ENCODE data around the gene FBXO24. TPM values are rescaled to one million over a fixed set of nuclear protein-coding genes. Genes with fewer than 3 reads are reported as not detected.
"Not testable (repeated sequence)": the region's sequence is repeated elsewhere in the genome, so short reads cannot be mapped to it uniquely, and the experiment has no call there.

Gene FBXO24
- total RNA-seq, 8 experiments from 2014 or later = 0.25 to 1.9 (median 0.75) TPM

DNA sequence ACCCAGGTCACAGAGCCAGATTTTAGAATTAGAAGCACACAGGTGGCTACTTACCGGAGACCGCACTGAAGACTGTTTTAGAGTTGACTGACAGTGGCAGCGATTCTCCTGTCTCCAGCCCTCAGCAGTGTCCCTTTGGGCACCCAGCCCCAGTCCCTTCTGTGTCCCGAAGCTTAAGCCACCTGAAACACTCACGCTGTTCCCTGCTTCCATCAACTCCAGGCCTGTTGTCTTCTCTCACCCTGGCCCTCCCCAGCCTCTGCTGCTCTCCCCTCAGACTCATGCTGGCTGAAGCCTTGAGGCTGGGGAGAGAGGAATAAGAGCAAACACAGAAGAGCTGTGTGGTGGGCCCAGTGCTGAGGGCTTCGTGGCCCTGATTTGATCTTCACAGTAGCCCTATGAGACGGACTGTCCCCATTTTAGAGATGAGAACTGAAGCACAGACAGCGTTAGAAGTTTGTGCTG, 23.0 kb upstream of the FBXO24 start:
- no peak for ATAC-seq (replicated peaks in 6 of 8)
- Histone ChIP-seq H3K4me3 (no peak overlapping the region), H3K4me1 (replicated peaks in 1 of 2) (peaks cover 23 to 24% of the 10 kb centered on the region in 2 donors), H3K27ac (no peak overlapping the region)
- in situ Hi-C loops (cut with MboI; ENCODE audit: low pct_unique_long_range_greater_than_20kb in 2 of 9, low sequenced_read_pairs in 9 of 9, unreplicated experiment in 9 of 9) = loop anchor here in 4 of 9 experiments (25.0 kb wide), 1 partner anchor 101 kb away; the partner anchor contains the start of gene SPACDR (in 4 of the 4)
- WGBS, 10 experiments = 80 to 100% (median 93%) methylated on average over 1 to 6 of the region's 8 CpGs; no CpG with 5 or more reads in 5 of the 10 experiments

DNA sequence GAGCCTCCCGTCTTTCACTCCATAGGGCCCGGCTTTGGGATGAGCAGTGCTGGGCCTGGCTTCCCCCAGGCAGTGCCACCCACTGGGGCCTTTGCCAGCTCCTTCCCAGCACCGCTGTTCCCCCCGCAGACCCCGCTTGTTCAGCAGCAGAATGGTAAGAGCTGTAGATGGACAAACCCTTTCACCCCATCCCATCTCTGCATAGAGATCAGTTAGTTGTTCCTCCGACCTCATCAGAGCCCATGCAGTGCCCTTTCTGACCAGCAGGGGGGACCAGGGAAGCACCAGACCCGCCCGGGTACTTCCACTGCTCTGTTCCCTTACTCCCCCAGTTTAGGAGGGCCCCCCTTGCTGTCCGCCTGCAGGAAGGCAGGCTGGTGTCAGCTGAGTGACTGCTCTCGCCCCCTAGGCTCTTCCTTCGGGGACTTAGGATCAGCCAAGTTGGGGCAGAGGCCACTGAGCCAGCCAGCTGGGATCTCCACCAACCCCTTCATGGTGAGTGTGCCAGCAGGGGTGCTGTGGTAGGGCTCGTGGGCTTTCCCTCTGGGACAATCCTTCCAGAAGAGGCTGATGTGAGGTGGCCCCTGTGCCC, 22.2 kb upstream of the FBXO24 start:
- in situ Hi-C loops (cut with MboI; ENCODE audit: low pct_unique_long_range_greater_than_20kb in 2 of 9, low sequenced_read_pairs in 9 of 9, unreplicated experiment in 9 of 9) = loop anchor here in 4 of 9 experiments (25.0 kb wide), 1 partner anchor 102 kb away; the partner anchor contains the start of gene SPACDR (in 4 of the 4)
- no peak overlapping the region for H3K27ac ChIP-seq
- H3K4me1 ChIP-seq (replicated peaks in 1 of 2) = peaks cover 30 to 32% of the 10 kb centered on the region in 2 donors
- WGBS, 10 experiments = 0 to 35% (median 22%) methylated on average over 2 to 7 of the region's 12 CpGs; no CpG with 5 or more reads in 4 of the 10 experiments
- peak in 6 of 8 experiments; percentile 20 to 72 (median 44) for ATAC-seq (replicated peaks in 6 of 8)
- no peak overlapping the region for H3K4me3 ChIP-seq

DNA sequence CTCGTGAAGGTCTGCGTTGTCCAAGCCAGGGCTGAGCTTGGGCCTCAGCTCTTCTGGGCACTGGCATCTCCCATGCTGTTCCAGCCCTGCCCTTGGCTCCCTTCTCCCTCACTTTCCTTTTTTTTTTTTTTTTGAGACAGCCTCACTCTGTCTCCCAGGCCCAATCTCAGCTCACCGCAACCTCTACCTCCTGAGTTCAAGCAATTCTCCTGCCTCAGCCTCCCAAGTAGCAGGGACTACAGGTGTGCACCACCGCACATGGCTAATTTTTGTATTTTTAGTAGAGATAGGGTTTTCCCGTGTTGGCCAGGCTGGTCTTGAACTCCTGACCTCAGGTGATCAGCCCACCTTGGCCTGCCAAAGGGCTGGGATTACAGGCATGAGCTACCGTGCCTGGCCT, 21.7 kb upstream of the FBXO24 start:
- not testable (repeated sequence) for ATAC-seq (replicated peaks in 6 of 8); H3K4me3 ChIP-seq; H3K27ac ChIP-seq
- peaks cover 35 to 37% of the 10 kb centered on the region in 2 donors for H3K4me1 ChIP-seq (replicated peaks in 1 of 2)
- WGBS, 10 experiments = 0 to 100% (median 89%) methylated on average over 1 to 4 of the region's 6 CpGs; no CpG with 5 or more reads in 2 of the 10 experiments
- in situ Hi-C loops (cut with MboI; ENCODE audit: low pct_unique_long_range_greater_than_20kb in 2 of 9, low sequenced_read_pairs in 9 of 9, unreplicated experiment in 9 of 9) = loop anchor here in 4 of 9 experiments (25.0 kb wide), 1 partner anchor 102 kb away; the partner anchor contains the start of gene SPACDR (in 4 of the 4)

DNA sequence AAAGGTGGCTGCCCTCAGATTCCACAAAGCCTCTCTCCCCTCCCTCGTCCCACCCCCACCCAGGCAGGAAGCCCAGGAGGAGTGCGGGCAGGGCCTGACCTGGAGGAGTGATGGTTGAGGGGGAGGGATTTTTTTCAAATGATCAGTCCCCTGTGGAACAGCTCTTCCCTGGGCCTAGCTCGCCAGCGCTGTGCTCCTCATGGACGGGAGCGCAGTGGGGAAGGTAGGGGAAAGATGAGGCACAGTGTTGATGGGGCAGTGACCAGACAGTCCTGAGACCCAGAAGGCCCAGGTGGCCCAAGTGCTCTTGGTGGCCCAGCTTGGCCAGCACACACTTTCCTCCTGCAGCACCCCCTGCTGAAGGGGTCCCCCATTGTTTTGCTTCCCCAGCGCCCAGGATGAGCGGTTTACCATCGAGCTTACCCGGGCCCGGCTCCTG, 21.0 kb upstream of the FBXO24 start:
- Histone ChIP-seq H3K27ac (no peak overlapping the region), H3K4me1 (replicated peaks in 1 of 2) (peaks cover 39 to 41% of the 10 kb centered on the region in 2 donors), H3K4me3 (no peak overlapping the region)
- ATAC-seq (replicated peaks in 6 of 8) = no peak
- in situ Hi-C loops (cut with MboI; ENCODE audit: low pct_unique_long_range_greater_than_20kb in 2 of 9, low sequenced_read_pairs in 9 of 9, unreplicated experiment in 9 of 9) = loop anchor here in 4 of 9 experiments (25.0 kb wide), 1 partner anchor 103 kb away; the partner anchor contains the start of gene SPACDR (in 4 of the 4)
- WGBS, 10 experiments = 80 to 100% (median 92%) methylated on average over 1 to 8 of the region's 11 CpGs; no CpG with 5 or more reads in 6 of the 10 experiments

DNA sequence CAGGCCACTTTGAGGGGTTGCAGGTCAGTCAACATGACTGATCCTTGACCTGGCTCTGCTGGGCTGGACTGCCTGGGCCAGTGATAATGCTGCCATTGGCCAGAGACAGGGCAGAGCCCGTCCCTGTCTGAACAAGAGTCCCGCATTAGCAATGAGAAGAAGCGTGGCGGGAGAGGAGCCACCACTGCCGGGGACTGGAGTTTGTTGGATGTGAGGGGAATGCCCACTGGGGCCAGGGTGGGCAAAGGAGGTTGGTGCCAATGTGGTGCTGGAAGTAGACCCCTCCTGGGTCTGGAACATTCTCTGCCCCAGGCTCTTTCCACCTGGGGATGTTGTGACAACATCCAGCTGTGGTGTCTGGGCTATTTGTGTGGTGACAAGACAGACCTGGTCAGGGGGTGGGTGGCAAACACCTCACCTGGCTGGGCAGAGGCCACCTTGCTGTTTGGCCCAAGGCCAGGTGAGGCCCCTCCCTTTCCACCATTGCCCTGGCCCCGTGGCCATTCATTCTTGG, 20.1 kb upstream of the FBXO24 start:
- in situ Hi-C loops (cut with MboI; ENCODE audit: low pct_unique_long_range_greater_than_20kb in 2 of 9, low sequenced_read_pairs in 9 of 9, unreplicated experiment in 9 of 9) = loop anchor here in 4 of 9 experiments (25.0 kb wide), 1 partner anchor 104 kb away; the partner anchor contains the start of gene SPACDR (in 4 of the 4)
- WGBS, 10 experiments = 40 to 100% (median 80%) methylated on average over 1 to 2 of the region's 6 CpGs; no CpG with 5 or more reads in 7 of the 10 experiments
- ATAC-seq (replicated peaks in 6 of 8) = no peak
- Histone ChIP-seq H3K4me1 (replicated peaks in 1 of 2) (peaks cover 45 to 46% of the 10 kb centered on the region in 2 donors), H3K27ac (no peak overlapping the region), H3K4me3 (no peak overlapping the region)

DNA sequence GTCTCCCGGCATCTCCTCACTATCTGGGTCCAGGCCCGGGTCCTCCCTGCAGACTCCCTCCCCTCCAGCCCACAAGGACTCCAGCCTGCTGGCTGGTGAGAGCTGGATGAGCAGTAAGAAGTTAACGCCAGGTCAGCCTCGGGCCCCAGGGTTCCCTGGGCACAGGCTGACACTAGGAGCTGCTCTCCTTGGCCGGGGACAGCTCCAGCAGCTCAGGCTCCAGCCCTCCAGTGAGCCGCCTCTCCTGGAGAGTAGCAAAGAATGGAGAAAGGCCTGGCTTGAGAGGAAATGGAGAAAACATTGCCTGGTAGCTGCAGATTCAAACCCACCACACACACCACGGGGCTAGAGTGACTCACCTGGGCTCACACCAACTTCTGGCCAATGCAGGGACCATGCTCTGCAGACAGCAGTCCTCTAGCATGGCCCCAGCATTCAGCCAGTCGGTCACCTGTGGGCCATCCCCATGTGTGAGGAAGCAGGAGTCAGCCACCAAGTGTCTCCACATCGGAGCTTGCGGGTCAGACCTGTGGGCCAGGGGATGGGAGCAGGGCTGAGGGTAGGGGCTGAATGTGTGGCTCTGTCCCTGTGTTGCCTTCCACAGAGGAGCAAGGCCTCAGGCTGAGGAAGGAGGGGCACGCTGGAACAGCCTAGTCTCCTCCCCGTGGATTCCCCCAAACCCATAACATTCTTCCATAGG, 18.9 kb upstream of the FBXO24 start:
- no peak overlapping the region for H3K4me3 ChIP-seq
- WGBS, 10 experiments = 60 to 100% (median 69%) methylated on average over 1 to 6 of the region's 12 CpGs; no CpG with 5 or more reads in 5 of the 10 experiments
- ATAC-seq (replicated peaks in 6 of 8) = peak in 2 of 8 experiments; percentile 1 to 3
- H3K4me1 ChIP-seq (replicated peaks in 1 of 2) = peaks cover 56 to 58% of the 10 kb centered on the region in 2 donors
- in situ Hi-C loops (cut with MboI; ENCODE audit: low pct_unique_long_range_greater_than_20kb in 2 of 9, low sequenced_read_pairs in 9 of 9, unreplicated experiment in 9 of 9) = loop anchor here in 4 of 9 experiments (25.0 kb wide), 1 partner anchor 105 kb away; the partner anchor contains the start of gene SPACDR (in 4 of the 4)
- H3K27ac ChIP-seq = peak overlapping the region; percentile 30 to 68

DNA sequence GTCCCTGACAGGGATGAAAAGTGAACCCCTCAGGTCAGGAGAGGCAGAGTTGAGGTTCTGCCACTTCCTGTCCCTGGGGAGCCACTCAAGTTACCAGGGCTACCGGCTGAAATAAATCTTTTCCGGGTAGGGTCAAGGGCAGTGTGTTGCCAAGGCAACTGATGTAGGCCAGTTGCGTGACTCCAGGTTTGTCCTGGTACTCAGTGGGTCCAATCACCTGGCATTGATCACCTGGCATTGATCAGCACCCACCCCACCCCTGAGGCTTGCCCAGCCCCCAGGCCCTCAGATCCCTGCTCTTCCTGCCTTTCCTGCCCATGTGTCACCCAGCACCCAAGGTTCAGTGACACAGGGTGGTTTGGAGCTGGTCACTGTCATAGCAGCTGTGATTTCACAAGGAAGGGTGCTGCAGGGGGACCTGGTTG, 18.4 kb upstream of the FBXO24 start:
- in situ Hi-C loops (cut with MboI; ENCODE audit: low pct_unique_long_range_greater_than_20kb in 2 of 9, low sequenced_read_pairs in 9 of 9, unreplicated experiment in 9 of 9) = loop anchor here in 4 of 9 experiments (25.0 kb wide), 1 partner anchor 105 kb away; the partner anchor contains the start of gene SPACDR (in 4 of the 4)
- H3K4me1 ChIP-seq (replicated peaks in 1 of 2) = peaks cover 62% of the 10 kb centered on the region in 2 donors

DNA sequence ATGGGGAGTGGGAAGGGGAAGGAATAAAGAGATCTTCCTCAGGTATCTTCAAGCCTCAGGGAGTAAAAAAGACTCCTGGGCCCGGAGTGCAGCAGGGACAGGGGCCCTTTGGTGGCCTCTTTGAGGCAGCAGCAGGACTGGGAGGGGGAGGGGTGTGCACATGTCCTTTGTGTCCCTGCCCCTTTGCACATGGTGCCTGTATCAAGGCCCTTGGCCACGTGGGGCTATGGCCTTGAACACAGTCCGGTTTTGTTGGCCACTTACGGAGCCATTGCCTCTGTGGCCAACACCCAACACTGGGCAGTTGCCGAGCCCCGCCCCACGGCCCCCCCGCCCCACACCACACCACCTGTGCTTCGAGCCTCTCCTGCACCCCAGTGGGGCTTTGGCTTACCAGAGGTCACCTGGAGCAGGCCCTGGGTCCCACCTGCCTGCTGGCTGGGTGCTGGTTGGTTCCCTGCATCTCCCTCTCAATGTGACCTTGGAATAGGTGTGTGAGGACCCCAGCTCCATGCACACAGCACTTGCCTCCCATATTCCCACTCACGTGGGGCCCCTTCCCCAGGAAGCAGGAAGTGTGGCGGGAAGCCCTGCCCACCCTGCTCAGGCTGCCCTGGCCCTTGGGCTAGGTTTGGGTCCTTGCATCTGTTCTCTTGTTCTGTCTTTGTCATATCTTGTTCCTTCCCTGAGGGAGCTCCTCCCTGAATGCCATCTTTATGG, 17.8 kb upstream of the FBXO24 start:
- peak overlapping the region; percentile 30 to 68 for H3K27ac ChIP-seq
- peak in 1 of 8 experiments; percentile 4 for ATAC-seq (replicated peaks in 6 of 8)
- H3K4me3 ChIP-seq = no peak overlapping the region
- WGBS, 10 experiments = 20 to 93% (median 80%) methylated on average over 1 to 3 of the region's 11 CpGs; no CpG with 5 or more reads in 7 of the 10 experiments
- in situ Hi-C loops (cut with MboI; ENCODE audit: low pct_unique_long_range_greater_than_20kb in 2 of 9, low sequenced_read_pairs in 9 of 9, unreplicated experiment in 9 of 9) = loop anchor here in 4 of 9 experiments (25.0 kb wide), 1 partner anchor 106 kb away; the partner anchor contains the start of gene SPACDR (in 4 of the 4)
- H3K4me1 ChIP-seq (replicated peaks in 1 of 2) = peaks cover 62 to 64% of the 10 kb centered on the region in 2 donors

More for the DNA sequence above, 18.4 kb upstream of the FBXO24 start:
- Histone ChIP-seq H3K27ac (peak overlapping the region; percentile 30 to 68), H3K4me3 (no peak overlapping the region)
- no CpG with 5 or more reads among the region's 3 CpGs for WGBS, 10 experiments
- peak in 5 of 8 experiments; percentile 5 to 50 (median 13) for ATAC-seq (replicated peaks in 6 of 8)

DNA sequence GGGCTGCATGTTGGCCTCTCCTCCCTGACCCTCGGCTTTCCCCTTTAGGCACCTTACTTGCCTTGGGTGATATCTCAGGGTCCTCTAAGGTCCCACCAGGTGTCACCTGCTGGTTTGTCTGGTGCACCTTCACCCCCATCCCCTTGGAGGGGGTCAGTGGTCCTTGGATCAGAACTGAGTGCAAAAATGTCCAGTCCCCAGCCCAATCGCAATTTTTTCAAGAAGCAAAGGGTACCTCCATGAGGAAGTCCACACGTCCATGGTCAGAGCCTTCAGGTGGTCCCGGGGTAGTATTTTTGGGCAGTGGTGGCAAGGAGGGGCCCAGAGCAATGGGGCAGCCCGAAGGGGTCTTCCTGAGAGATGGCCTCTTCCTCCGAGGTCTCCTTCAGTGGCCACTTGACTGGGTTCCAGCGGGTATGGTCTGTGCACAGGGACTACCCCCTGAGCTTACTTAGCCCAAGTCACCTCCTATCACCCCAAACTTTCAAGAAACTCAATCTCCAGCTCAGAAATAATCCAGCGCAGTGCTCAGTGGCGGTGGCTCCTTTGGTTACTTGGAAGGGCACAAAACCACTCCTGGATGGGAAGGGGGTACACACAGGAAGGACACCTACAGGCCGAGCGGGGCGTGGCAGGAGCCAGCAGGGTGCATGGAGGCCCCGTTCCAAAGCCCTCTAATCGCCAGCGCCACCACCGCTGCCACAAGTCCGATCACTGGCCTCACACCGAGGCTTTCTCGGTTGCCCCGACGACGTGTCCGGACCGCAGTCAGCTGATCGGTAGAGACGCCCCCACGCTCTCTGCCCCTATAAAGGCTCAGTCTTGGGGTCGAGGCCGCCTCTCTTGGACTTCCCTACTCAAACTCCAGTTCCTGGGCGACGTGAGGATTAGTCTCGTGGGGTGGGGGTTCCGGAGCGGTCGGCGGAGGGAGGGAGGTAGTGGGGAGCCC, 17.0 kb upstream of the FBXO24 start:
- H3K27ac ChIP-seq = peak overlapping the region in 1 of 2 donors; percentile 26
- in situ Hi-C loops (cut with MboI; ENCODE audit: low pct_unique_long_range_greater_than_20kb in 2 of 9, low sequenced_read_pairs in 9 of 9, unreplicated experiment in 9 of 9) = loop anchor here in 4 of 9 experiments (25.0 kb wide), 1 partner anchor 107 kb away; the partner anchor contains the start of gene SPACDR (in 4 of the 4)
- peaks cover 62 to 64% of the 10 kb centered on the region in 2 donors for H3K4me1 ChIP-seq (replicated peaks in 1 of 2)
- ATAC-seq (replicated peaks in 6 of 8) = peak; percentile 5 to 65 (median 51)
- WGBS, 10 experiments = 11 to 100% (median 80%) methylated on average over 1 to 13 of the region's 36 CpGs; no CpG with 5 or more reads in 3 of the 10 experiments
- peak overlapping the region in 4 of 5 donors; percentile 12 to 23 (median 18) for H3K4me3 ChIP-seq

DNA sequence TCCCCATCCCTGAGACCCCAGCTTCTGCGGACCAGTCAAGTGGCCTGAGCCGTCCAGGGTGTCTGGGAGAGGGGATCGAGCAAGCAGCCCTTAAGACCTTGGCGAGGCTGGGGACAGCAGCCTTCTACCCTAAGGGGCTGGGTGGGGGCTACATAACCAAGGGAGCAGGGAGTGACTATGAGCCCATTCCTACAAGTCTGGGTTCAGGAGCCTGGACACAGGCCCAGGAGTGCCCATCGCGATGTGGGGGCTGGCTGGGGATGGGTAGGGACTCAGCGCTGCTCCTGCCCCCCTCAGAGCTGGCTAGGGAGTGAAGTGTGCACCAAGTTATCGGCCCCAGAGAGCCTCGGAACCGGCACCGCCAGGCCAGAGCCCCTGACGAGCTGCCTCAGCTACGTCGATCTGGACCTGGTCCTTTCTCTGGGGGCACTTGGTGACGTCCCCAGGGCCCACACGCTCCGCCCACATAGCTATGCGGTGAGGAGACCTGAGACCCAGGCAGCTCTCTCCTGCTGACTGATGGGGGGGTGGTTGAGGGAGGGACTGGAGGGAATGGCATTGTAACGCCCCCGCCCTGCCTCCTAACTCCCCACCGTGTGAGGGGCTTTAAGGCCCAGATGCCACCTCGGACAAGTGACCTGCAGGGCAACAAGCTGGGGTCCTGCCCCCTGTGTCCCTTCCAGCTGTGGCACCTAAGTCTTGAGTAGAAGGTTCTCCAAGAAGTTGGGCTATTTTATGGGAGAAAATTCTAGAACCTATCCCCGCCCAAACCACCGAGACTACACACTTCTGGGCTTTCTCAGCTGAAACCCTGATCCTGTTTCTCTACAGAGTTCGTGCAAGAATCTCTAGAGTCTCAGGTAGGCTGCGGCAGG, 14.9 kb upstream of the FBXO24 start:
- 0 to 90% (median 71%) methylated on average over 1 to 9 of the region's 26 CpGs; no CpG with 5 or more reads in 5 of the 10 experiments for WGBS, 10 experiments
- Histone ChIP-seq H3K4me1 (replicated peaks in 1 of 2) (peaks cover 63 to 70% of the 10 kb centered on the region in 2 donors), H3K27ac (no peak overlapping the region), H3K4me3 (no peak overlapping the region)
- ATAC-seq (replicated peaks in 6 of 8) = peak in 5 of 8 experiments; percentile 4 to 20 (median 14)
- in situ Hi-C loops (cut with MboI; ENCODE audit: low pct_unique_long_range_greater_than_20kb in 2 of 9, low sequenced_read_pairs in 9 of 9, unreplicated experiment in 9 of 9) = loop anchor here in 4 of 9 experiments (25.0 kb wide), 1 partner anchor 109 kb away; the partner anchor contains the start of gene SPACDR (in 4 of the 4)
